HepG2 (cell line): ENCODE results near the gene SOX4. TPM values are rescaled to one million over a fixed set of nuclear protein-coding genes. Genes with fewer than 3 reads are reported as not detected.

Experiments
- ATAC-seq: fragments of 200-7000 bp; cut with Tn5 transposase; 3 replicates; pipeline ENCODE4 v1.9.1; 2020; ENCODE audit warnings: mild to moderate bottlenecking, moderate library complexity
- BruUV-seq: library from RNA; stranded (reverse); fragments of 400-500 nt; replicated peaks from 2 replicates; lab custom pipeline; 2021; lab: Mats Ljungman, UMichigan
- CTCF ChIA-PET: fragments of 300-600 bp; formaldehyde crosslinking; extraction: SDS; loops from one replicate; lab custom pipeline; 2021; ENCODE audit warnings: low total read pairs, inconsistent platforms, low intra/inter-chr PET ratio; lab: Yijun Ruan, JAX
- POLR2A ChIA-PET: fragments of 350-600 bp; sonication (Branson Sonifier 250); formaldehyde crosslinking; loops from one replicate; lab custom pipeline; 2020; ENCODE audit warnings: antibody characterized with exemption, inconsistent platforms; lab: Yijun Ruan, JAX
- DNase-seq: peaks from one replicate; pipeline ENCODE4 v3.0.0-alpha.2; 2015; ENCODE audit warnings: low spot score
- FAIRE-seq: peaks from 3 replicates; lab custom pipeline; 2011; peaks lifted over from hg19 to GRCh38; lab: Jason Lieb, UNC
- H2AFZ ChIP-seq: one replicate; pipeline ENCODE4 v1.6.1; 2011; ENCODE audit warnings: low read length, inconsistent platforms
- H3K27ac ChIP-seq: fragments of 300-600 bp; 3 replicates; pipeline ENCODE4 v1.8.0; 2011; ENCODE audit warnings: mixed run types, mild to moderate bottlenecking, mixed read lengths, low read length, inconsistent platforms; ENCODE audit not compliant: insufficient read depth; ENCODE audit errors: extremely low read length
- H3K27me3 ChIP-seq, 2 experiments: fragments of 200-600 bp in 1 of 2; 2 replicates in 1 of 2; 3 replicates in 1 of 2; pipeline versions ENCODE4 v1.6.0 to v1.8.0; 2011; ENCODE audit warnings: low read length in 2 of 2, mild to moderate bottlenecking in 2 of 2, moderate library complexity in 2 of 2, inconsistent platforms in 1 of 2; ENCODE audit not compliant: insufficient read depth in 2 of 2, control insufficient read depth in 1 of 2
- H3K36me3 ChIP-seq, 2 experiments: fragments of 200-600 bp in 1 of 2; replicated peaks in 1 of 2; 2 replicates in 1 of 2; 3 replicates in 1 of 2; pipeline versions ENCODE4 v1.5.1 to v1.8.0; 2011; ENCODE audit warnings: low read length in 2 of 2, inconsistent platforms in 1 of 2; ENCODE audit not compliant: insufficient read depth in 2 of 2, control insufficient read depth in 1 of 2
- H3K4me1 ChIP-seq: 2 replicates; pipeline ENCODE4 v1.5.1; 2012; ENCODE audit warnings: low read length, inconsistent platforms; ENCODE audit not compliant: insufficient read depth
- H3K4me2 ChIP-seq: 2 replicates; pipeline ENCODE4 v1.6.0; 2011; ENCODE audit warnings: low read depth, low read length, inconsistent platforms
- H3K4me3 ChIP-seq, 3 experiments: fragments of 200-600 bp in 1 of 3; sonication (generic), shearing (Covaris generic) in 1 of 3; replicated peaks in 1 of 3; 2 replicates each; pipeline ENCODE4 v1.5.1; 2011 to 2016; ENCODE audit warnings: low read length in 3 of 3, inconsistent platforms in 2 of 3, low read depth in 2 of 3, mild to moderate bottlenecking in 2 of 3, control low read depth in 1 of 3, mixed read lengths in 1 of 3; ENCODE audit not compliant: insufficient read depth in 1 of 3
- H3K79me2 ChIP-seq: one replicate; pipeline ENCODE4 v1.6.1; 2011; ENCODE audit warnings: low read length, inconsistent platforms; ENCODE audit not compliant: insufficient read depth
- H3K9ac ChIP-seq: 2 replicates; pipeline ENCODE4 v1.6.0; 2011; ENCODE audit warnings: mild to moderate bottlenecking, low read depth, low read length, inconsistent platforms; ENCODE audit not compliant: insufficient read depth
- H3K9me3 ChIP-seq: 2 replicates; pipeline ENCODE4 v1.5.1; 2012; ENCODE audit warnings: mild to moderate bottlenecking, low read length
- H4K20me1 ChIP-seq: 2 replicates; pipeline ENCODE4 v1.6.0; 2011; ENCODE audit warnings: inconsistent platforms, mild to moderate bottlenecking, low read length, moderate library complexity; ENCODE audit not compliant: insufficient read depth
- ATF7 ChIP-seq, 2 experiments: fragments of 450-650 bp in 1 of 2; sonication (generic) in 1 of 2; formaldehyde crosslinking in 1 of 2; IDR thresholded peaks; 2 replicates each; pipeline versions ENCODE4 v1.4.0 to v1.6.1; 2016 to 2020; ENCODE audit warnings: antibody characterized with exemption in 1 of 2, mild to moderate bottlenecking in 1 of 2, missing genetic modification reagents in 1 of 2
- CREB1 ChIP-seq, 2 experiments: fragments of 450-650 bp in 1 of 2; IDR thresholded peaks; 2 replicates each; pipeline ENCODE4 v1.6.1; 2016 to 2017; ENCODE audit warnings: control low read depth in 1 of 2, mild to moderate bottlenecking in 1 of 2, missing compliant biosample characterization in 1 of 2, missing genetic modification characterization in 1 of 2
- REL ChIP-seq: sonication (generic); formaldehyde crosslinking; conservative IDR thresholded peaks from 2 replicates; pipeline ENCODE4 v1.8.0; 2022; ENCODE audit warnings: mild to moderate bottlenecking, missing genetic modification reagents, moderate library complexity
- SNAPC2 ChIP-seq: sonication (generic); formaldehyde crosslinking; IDR thresholded peaks from 2 replicates; pipeline ENCODE4 v1.8.1; 2022; ENCODE audit warnings: mild to moderate bottlenecking, missing genetic modification reagents
- SSRP1 ChIP-seq: IDR thresholded peaks from 2 replicates; pipeline ENCODE4 v1.6.1; 2016; ENCODE audit warnings: control low read depth
- ZNF121 ChIP-seq: sonication (generic); formaldehyde crosslinking; IDR thresholded peaks from 2 replicates; pipeline ENCODE4 v1.5.0; 2020; ENCODE audit warnings: mild to moderate bottlenecking, missing genetic modification reagents
- ZNF274 ChIP-seq: sonication (generic); formaldehyde crosslinking; IDR thresholded peaks from 2 replicates; pipeline ENCODE4 v1.5.1; 2020; ENCODE audit warnings: mild to moderate bottlenecking, missing genetic modification reagents
- ZNF557 ChIP-seq: sonication (generic); formaldehyde crosslinking; IDR thresholded peaks from 2 replicates; pipeline ENCODE4 v1.4.0; 2020; ENCODE audit warnings: missing genetic modification reagents
- ZNF792 ChIP-seq: IDR thresholded peaks from 2 replicates; pipeline ENCODE4 v1.6.1; 2016
- WGBS: methylation state at CpG from one replicate; pipeline ENCODE4 v1.1.6; 2017; ENCODE audit warnings: low lambda C conversion rate; 5-methylcytosine and 5-hydroxymethylcytosine counted together
- in situ Hi-C: cut with HindIII; loops from 2 replicates; pipeline ENCODE4 v1.10.0; 2017; ENCODE audit warnings: low pct_unique_long_range_greater_than_20kb; ENCODE audit not compliant: extremely low pct_ligation_motif_present
- intact Hi-C: fragments of 100-400 bp; cut with micrococcal nuclease; formaldehyde crosslinking; loops from one replicate; pipeline ENCODE4 v1.10.0; 2022; ENCODE audit not compliant: unreplicated experiment
- polyA plus RNA-seq, 8 experiments: library from polyadenylated mRNA; depleted of rRNA in 3 of 8; stranded (reverse) in 7 of 8; unstranded in 1 of 8; fragments of >200 nt; fragmentation: Illumina TruSeq in 4 of 8; extraction: Trizol in 4 of 8; gene quantifications; 2 replicates each; pipeline versions ENCODE4 v1.2.1 to v1.2.3, GENCODE V29; 2011 to 2016; ENCODE audit warnings: low read depth in 4 of 8, missing spikeins in 1 of 8, mixed read lengths in 1 of 8; ENCODE audit not compliant: insufficient read depth in 1 of 8
- total RNA-seq, 5 experiments: library from RNA; depleted of rRNA; stranded (reverse); fragments of >200 nt; fragmentation: Illumina TruSeq; extraction: Trizol; gene quantifications; 2 replicates each; pipeline ENCODE4 v1.2.3, GENCODE V29; 2016; ENCODE audit warnings: low read depth in 1 of 5
- TF ChIP-seq, protein P1 (sequence below): sonication (generic); formaldehyde crosslinking; IDR thresholded peaks from 2 replicates; pipeline ENCODE4 v1.8.1; 2023; ENCODE audit warnings: mild to moderate bottlenecking, missing genetic modification reagents
- TF ChIP-seq, protein P2 (sequence below): IDR thresholded peaks from 2 replicates; pipeline ENCODE4 v1.6.1; 2018; ENCODE audit warnings: missing genetic modification reagents
- TF ChIP-seq, protein P3 (sequence below): sonication (generic); formaldehyde crosslinking; IDR thresholded peaks from 2 replicates; pipeline ENCODE4 v1.8.1; 2023; ENCODE audit warnings: missing genetic modification reagents, inconsistent platforms, borderline replicate concordance
- TF ChIP-seq, protein P4 (sequence below): sonication (generic); formaldehyde crosslinking; IDR thresholded peaks from 2 replicates; pipeline ENCODE4 v1.5.0; 2020; ENCODE audit warnings: missing genetic modification reagents, mild to moderate bottlenecking, borderline replicate concordance
- TF ChIP-seq, protein P5 (sequence below): IDR thresholded peaks from 2 replicates; pipeline ENCODE4 v1.6.1; 2016; ENCODE audit warnings: low read depth, borderline replicate concordance

The SOX4 gene
- total and polyA plus RNA-seq, 2 of the 13 experiments (the other 11 are each of a cell fraction or from before 2014, with no cell fraction given), result 2.6 to 3.4 TPM

DNA sequence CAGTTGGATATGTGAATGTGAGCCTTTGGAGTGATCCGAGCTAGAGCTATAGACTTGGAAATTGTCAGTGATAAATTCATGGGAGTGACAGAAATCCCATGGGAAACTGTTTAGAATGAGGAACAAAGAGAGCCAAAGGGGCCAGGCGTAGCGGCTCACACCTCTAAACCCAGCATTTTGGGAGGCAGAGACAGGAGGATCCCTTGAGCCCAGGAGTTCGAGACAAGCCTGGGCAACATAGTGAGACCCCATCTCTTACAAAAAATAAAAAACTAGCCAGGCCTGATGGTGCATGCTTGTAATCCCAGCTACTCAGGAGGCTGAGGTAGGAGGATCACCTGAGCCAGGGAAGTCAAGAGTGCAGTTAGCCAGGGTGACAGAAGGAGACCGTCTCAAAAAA lies 39.3 kb upstream of the SOX4 start:
- peaks cover 2 to 3% of the 10 kb centered on the region in 2 experiments; a peak in 1 of 5 replicates for H3K27me3 ChIP-seq
- no peaks in the 10 kb centered on the region for H3K79me2 ChIP-seq
- WGBS, result 30% methylated on average over 5 of the region's 5 CpGs
- no peak overlapping the region for H3K27ac ChIP-seq
- ChIA-PET POLR2A (no interaction called here), CTCF (no interaction called here)
- no peaks in the 10 kb centered on the region for H4K20me1 ChIP-seq
- TF ChIP-seq ZNF121 (CRISPR knock-in tag) (0 out of 2 replicates have a peak, but pooled peaks have one; percentile 18), REL (CRISPR knock-in tag) (no peak)
- peaks cover 3% of the 10 kb centered on the region; the same call in 1 of the 2 replicates for H3K9me3 ChIP-seq
- no peak overlapping the region for H3K4me3 ChIP-seq
- FAIRE-seq, result no peak
- no peak overlapping the region for H2AFZ ChIP-seq
- ATAC-seq, result no peak
- in situ Hi-C loops (no loop called here), intact Hi-C loops (no loop called here)
- H3K9ac ChIP-seq, result no peak overlapping the region
- no peak for DNase-seq
- no peaks in the 10 kb centered on the region for H3K36me3 ChIP-seq
- H3K4me1 ChIP-seq, result no peaks in the 10 kb centered on the region
- BruUV-seq, result no TSS peak
- H3K4me2 ChIP-seq, result no peak overlapping the region

DNA sequence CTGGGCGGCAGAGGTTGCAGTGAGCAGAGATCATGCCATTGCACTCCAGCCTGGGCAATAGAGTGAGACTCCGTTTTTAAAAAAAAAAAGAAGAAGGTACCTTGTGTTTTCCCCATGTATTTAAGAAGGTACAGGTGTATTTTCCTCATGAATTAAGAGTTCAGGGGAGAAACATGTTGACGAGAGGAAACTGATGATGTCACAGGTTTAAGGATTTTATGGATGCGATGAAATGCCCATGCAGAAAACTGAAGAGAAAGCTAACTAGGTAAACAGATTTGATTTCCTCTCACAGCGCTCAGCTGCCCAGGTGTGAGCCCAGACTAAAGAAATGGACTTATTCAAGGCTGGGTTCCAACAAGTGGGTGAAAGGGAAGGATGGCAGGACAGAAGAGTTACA lies 38.4 kb upstream of the SOX4 start:
- no peak overlapping the region for H2AFZ ChIP-seq
- TF ChIP-seq CREB1 (IDR thresholded peaks at IDR 0.05), result peak; percentile 67
- no peak for TF ChIP-seq CREB1 (CRISPR knock-in tag; IDR thresholded peaks at IDR 0.05)
- TF ChIP-seq SNAPC2 (CRISPR knock-in tag), result no peak
- no peak for TF ChIP-seq ZNF274 (CRISPR knock-in tag)
- TF ChIP-seq, protein P1, sequence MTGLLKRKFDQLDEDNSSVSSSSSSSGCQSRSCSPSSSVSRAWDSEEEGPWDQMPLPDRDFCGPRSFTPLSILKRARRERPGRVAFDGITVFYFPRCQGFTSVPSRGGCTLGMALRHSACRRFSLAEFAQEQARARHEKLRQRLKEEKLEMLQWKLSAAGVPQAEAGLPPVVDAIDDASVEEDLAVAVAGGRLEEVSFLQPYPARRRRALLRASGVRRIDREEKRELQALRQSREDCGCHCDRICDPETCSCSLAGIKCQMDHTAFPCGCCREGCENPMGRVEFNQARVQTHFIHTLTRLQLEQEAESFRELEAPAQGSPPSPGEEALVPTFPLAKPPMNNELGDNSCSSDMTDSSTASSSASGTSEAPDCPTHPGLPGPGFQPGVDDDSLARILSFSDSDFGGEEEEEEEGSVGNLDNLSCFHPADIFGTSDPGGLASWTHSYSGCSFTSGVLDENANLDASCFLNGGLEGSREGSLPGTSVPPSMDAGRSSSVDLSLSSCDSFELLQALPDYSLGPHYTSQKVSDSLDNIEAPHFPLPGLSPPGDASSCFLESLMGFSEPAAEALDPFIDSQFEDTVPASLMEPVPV (CRISPR knock-in tag), result no peak
- TF ChIP-seq SSRP1 (CRISPR knock-in tag), result no peak
- TF ChIP-seq ZNF557, result no peak
- TF ChIP-seq ZNF792 (CRISPR knock-in tag), result no peak
- peak; percentile 34; the same call in 1 of the 2 replicates for TF ChIP-seq ATF7 (IDR thresholded peaks at IDR 0.05)
- TF ChIP-seq ATF7 (CRISPR knock-in tag; IDR thresholded peaks at IDR 0.05), result no peak
- TF ChIP-seq, protein P2, sequence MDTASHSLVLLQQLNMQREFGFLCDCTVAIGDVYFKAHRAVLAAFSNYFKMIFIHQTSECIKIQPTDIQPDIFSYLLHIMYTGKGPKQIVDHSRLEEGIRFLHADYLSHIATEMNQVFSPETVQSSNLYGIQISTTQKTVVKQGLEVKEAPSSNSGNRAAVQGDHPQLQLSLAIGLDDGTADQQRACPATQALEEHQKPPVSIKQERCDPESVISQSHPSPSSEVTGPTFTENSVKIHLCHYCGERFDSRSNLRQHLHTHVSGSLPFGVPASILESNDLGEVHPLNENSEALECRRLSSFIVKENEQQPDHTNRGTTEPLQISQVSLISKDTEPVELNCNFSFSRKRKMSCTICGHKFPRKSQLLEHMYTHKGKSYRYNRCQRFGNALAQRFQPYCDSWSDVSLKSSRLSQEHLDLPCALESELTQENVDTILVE, result no peak
- TF ChIP-seq, protein P3, sequence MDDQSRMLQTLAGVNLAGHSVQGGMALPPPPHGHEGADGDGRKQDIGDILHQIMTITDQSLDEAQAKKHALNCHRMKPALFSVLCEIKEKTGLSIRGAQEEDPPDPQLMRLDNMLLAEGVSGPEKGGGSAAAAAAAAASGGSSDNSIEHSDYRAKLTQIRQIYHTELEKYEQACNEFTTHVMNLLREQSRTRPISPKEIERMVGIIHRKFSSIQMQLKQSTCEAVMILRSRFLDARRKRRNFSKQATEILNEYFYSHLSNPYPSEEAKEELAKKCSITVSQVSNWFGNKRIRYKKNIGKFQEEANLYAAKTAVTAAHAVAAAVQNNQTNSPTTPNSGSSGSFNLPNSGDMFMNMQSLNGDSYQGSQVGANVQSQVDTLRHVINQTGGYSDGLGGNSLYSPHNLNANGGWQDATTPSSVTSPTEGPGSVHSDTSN, result no peak
- TF ChIP-seq, protein P4, sequence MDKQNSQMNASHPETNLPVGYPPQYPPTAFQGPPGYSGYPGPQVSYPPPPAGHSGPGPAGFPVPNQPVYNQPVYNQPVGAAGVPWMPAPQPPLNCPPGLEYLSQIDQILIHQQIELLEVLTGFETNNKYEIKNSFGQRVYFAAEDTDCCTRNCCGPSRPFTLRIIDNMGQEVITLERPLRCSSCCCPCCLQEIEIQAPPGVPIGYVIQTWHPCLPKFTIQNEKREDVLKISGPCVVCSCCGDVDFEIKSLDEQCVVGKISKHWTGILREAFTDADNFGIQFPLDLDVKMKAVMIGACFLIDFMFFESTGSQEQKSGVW, result no peak
- TF ChIP-seq, protein P5, sequence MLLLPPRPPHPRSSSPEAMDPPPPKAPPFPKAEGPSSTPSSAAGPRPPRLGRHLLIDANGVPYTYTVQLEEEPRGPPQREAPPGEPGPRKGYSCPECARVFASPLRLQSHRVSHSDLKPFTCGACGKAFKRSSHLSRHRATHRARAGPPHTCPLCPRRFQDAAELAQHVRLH (CRISPR knock-in tag), result no peak
- TF ChIP-seq, all 625 proteins: peak for 2
- H3K9me3 ChIP-seq, result no peaks in the 10 kb centered on the region
- BruUV-seq, result no TSS peak
- H3K36me3 ChIP-seq, result no peaks in the 10 kb centered on the region
- FAIRE-seq (no peak), ATAC-seq (no peak), DNase-seq (no peak)
- POLR2A ChIA-PET, result no interaction called here
- CTCF ChIA-PET, result no interaction called here
- intact Hi-C loops (no loop called here), in situ Hi-C loops (no loop called here)
- no peak overlapping the region for H3K9ac ChIP-seq
- H3K4me1 ChIP-seq, result no peaks in the 10 kb centered on the region
- peaks cover 2 to 3% of the 10 kb centered on the region in 2 experiments; a peak in 1 of 5 replicates for H3K27me3 ChIP-seq
- H3K79me2 ChIP-seq, result no peaks in the 10 kb centered on the region
- H3K4me3 ChIP-seq, result no peak overlapping the region
- WGBS, result 37% methylated on average over 5 of the region's 5 CpGs
- H4K20me1 ChIP-seq, result no peaks in the 10 kb centered on the region
- no peak overlapping the region for H3K4me2 ChIP-seq
- no peak overlapping the region for H3K27ac ChIP-seq
